SK-N-SH (cell line): Measurements from ENCODE around the gene DSCAM.
A peak's percentile ranks its signal among the peaks of the same experiment; 100 is the strongest.

Experiments used
- CHD2 ChIP-seq: fragments of 150-350 bp; IDR thresholded peaks from 2 replicates; pipeline ENCODE4 v1.6.1; 2018; ENCODE audit warnings: low read length; ENCODE audit not compliant: partially characterized antibody
- CTCF ChIP-seq: fragments of 200-600 bp; sonication (generic); IDR thresholded peaks from 2 replicates; pipeline ENCODE4 v1.6.1; 2017; ENCODE audit warnings: antibody characterized with exemption, mild to moderate bottlenecking, moderate library complexity
- ELF1 ChIP-seq: IDR thresholded peaks from 2 replicates; pipeline ENCODE4 v1.4.0; 2012
- MEF2A ChIP-seq: IDR thresholded peaks from 2 replicates; pipeline ENCODE4 v1.4.0; 2012; ENCODE audit warnings: low read depth, borderline replicate concordance
- MXI1 ChIP-seq: IDR thresholded peaks from 2 replicates; pipeline ENCODE4 v1.6.1; 2012; ENCODE audit warnings: mild to moderate bottlenecking, low read depth, low read length, improper control_type of control experiment
- NRF1 ChIP-seq: IDR thresholded peaks from 2 replicates; pipeline ENCODE4 v1.6.1; 2012; ENCODE audit warnings: low read depth, mild to moderate bottlenecking, low read length
- POLR2AphosphoS5 ChIP-seq: IDR thresholded peaks from 2 replicates; pipeline ENCODE4 v1.6.1; 2012; ENCODE audit warnings: low read depth, low read length
- RAD21 ChIP-seq: IDR thresholded peaks from 2 replicates; pipeline ENCODE4 v1.6.1; 2012; ENCODE audit warnings: mild to moderate bottlenecking, low read length
- REST ChIP-seq: IDR thresholded peaks from 2 replicates; pipeline ENCODE4 v1.6.1; 2012; ENCODE audit warnings: mild to moderate bottlenecking, low read depth, low read length, moderate library complexity
- TAF1 ChIP-seq: IDR thresholded peaks from 2 replicates; pipeline ENCODE4 v1.6.1; 2012; ENCODE audit warnings: low read depth, mild to moderate bottlenecking, low read length, moderate library complexity, borderline replicate concordance
- YY1 ChIP-seq: IDR thresholded peaks from 2 replicates; pipeline ENCODE4 v1.4.0; 2012; ENCODE audit warnings: low read depth, mild to moderate bottlenecking

GRCh38 chr21:40146216-40146837 lies 700.6 kb downstream of the DSCAM start:
- TF ChIP-seq CTCF (no peak), MEF2A (no peak), NRF1 (no peak), ELF1 (no peak), YY1 (no peak), MXI1 (no peak), RAD21 (peak; percentile 57), TAF1 (no peak), POLR2AphosphoS5 (no peak), CHD2 (no peak), REST (no peak)
